ENCODE measurements around the gene RYR3.

RYR3 gene
- long read RNA-seq, donor 1, partial matches to known transcripts: 19 of 19 reads
- long read RNA-seq, donor 1, other reads (novel, unspliced or antisense): 0 of 19 reads
- long read RNA-seq, donor 2: 0 reads
- long read RNA-seq, donor 3: 0 reads
- long read RNA-seq, donor 4: 0 reads
- long read RNA-seq, donor 5: 0 reads
- long read RNA-seq, donor 6: 0 reads
- long read RNA-seq, donor 7: 0 reads
- long read RNA-seq, donor 8, partial matches to known transcripts: 0 of 10 reads
- long read RNA-seq, donor 8, other reads (novel, unspliced or antisense): 10 of 10 reads

DNA sequence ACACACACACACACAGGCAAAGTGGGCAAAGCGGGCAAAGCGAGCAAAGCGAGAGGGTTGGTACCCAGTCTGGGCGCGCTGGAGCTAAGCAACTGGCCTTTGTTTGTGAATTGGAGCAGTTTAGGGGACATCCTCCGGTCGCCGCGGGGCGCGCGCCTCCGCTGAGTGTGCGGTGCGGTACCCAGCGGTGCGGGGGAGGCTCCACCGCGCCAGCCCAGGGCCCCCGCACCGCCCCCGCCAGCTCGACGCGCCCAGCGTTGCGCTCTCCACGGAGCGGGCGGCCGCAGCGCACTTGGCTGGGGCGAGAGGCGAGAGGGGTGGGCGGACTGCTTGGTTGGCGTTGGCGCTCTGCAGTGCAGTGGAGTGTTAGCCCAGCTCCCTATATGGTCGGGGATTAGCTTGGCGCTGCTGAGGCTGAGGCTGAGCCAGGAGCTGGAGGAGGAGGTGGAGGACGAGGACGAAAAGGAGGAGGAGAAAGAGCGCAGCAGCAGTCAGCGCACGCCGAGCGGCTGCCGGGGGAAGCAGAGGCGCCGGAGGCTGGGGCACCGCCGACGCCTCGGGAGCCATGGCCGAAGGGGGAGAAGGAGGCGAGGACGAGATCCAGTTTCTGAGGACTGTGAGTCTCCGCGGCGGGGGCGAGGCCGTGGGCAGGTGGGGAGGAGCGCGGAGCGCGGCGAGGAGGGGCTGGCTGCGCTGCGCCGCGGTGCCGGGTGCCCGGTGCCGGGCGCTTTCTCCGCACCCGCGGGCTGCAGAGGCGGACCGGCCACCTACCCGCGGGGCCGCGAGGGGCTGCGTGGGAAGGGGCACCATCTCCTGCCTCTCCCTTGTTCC lies at the start of gene RYR3:
TSS of gene RYR3 (plus strand) at position 487 of the 831 bp plus-strand sequence. CDS start at position 566, 79 bp downstream.
- DNase-seq: peak; percentile 81

GRCh38 chr15:33262306-33262705 lies 48.5 kb upstream of the RYR3 start:
- no peak for DNase-seq

GRCh38 chr15:33277689-33278088 lies 33.1 kb upstream of the RYR3 start:
- DNase-seq: no peak

DNA sequence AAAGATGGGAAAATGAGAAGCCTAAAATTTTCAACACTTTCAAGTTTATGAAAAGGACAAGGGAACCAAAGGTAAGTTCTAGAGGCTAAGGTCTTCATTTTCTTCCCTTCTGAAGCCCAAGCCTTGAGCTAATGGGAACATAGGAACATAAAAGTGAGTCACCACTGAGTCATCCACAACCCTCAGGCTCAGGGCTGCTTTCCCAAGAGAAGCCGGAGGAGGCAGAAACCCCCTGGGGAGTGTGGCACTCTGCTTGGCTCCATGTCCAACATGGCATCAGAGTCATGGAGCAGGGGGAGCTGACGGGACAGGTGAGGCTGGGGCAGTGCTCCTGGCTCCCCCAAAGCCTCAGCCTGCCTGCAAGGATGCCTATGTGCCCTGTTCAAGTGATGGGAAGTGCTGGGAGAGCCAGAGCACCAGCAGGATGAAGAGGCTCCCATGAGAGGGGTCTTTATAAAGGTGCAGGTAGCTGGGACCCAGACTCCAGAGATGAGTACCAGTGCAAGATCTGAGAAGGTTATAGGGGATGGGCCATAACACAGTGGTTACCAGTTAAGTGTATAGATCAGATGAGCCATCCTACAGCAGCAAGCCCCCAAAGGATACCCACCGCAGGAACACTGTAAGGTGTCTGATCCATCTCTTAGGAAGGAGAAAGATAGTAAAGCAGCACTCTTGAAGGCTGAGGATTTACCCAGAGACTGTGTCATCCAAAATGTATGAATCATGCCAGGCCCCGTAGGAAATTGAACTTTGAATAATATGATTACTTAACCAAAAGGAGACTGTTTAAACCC lies 31.8 kb upstream of the RYR3 start:
- no peak for DNase-seq

DNA sequence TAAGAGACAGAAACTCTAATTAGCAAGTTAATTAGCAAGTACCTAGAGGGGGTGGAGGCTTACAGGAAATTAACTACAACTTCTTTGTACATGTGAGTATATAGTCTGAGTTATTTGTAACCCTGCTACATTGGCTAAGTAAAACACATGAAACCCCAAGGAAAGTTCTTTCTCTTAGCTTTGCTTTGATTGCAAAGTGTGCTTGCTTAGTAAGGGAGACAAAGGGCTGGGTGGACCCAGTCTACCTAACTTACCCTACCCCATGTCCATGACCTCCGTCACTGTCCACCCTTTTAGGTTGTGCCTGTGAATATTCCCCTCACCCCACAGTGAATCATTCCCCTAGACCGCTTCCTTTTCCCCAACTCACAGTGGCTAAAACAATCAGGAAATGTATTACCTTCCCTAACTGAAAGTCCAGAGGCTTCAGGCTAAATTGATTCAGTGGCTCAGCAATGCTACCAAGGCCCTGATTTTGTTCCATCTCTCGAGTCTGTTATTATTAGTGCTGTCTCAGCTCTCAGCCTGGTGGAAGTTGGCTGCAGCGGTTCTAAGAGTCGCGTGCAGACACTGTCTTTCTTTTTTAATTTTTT lies 31.1 kb upstream of the RYR3 start:
- DNase-seq: no peak

DNA sequence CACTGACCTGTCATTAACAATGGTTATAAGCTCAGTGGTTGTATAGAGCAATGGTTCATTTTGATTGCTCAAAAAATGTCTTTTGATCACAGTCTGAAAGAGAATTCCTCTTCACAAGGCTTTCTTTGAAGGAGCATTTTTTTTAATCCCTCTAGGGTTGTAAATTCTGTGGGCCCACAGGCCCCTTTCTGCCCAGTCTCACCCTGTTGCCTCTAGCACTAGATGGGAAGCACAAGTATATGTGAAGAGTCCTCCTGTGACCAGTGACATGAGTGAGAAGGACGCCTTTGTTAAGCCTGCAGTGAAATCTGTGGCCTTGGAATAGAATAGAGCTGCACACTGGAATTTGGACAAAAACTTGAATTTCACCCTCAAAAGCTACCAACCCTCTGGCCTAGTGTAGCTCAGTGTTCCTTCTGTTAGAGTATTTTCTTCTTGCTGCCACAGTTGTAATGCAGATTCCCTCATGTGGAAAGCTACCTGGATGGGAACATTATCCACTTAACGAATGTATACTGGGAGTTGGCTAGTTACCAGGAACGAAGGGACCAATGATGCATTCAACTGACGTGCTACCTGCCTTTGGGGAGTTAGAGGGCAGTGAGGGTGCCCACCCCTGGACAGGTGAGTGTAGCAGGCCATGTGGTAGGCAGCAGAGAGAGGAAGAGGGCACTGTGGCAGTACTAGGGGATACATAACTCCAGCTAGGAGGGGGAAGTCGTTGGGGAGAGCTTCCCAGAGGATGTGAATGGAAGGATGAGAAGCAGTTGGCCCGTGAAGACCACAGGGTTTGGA lies 28.3 kb upstream of the RYR3 start:
- no peak for DNase-seq

DNA sequence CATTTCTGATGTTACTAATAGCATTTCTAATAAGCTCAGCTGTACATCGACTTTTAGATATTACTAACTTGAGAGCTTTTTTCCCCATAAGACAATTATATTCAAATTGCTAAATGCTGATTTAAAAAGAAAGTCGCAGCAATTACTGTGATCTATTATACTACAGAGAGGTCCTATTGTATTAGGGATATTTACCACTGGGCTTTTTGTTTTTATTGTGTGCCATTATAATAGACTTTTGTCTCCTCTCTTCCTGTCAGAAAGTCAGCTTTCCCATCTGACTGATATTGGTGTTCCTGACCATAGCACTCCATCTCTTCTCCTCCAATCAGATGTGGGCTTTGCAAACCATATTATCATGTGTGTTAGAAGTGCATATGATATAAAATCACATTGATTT lies 27.2 kb upstream of the RYR3 start:
- no peak for DNase-seq

DNA sequence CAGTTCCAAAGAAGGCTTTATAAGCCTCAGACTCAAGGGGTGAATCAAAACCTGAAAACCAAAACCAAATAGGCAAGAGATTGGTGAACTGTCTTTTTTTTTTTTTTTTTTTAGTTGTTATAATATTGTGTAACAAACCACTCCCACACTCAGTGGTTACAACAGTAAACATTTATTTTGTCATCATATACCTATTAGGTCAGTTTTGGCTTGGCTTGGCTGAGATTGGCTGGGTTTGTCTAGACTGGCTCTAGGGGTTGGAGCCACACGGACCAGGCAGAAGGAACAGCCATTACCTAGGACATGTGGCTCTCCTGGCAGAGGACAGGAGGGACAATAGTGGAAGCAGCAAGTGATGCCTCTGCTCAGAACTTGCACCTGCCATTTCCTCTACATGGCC lies 26.4 kb upstream of the RYR3 start:
- no peak for DNase-seq

- DNase-seq: peak; percentile 37
Observed at GRCh38 chr15:33292717-33293307, 18.0 kb upstream of the RYR3 start.

DNA sequence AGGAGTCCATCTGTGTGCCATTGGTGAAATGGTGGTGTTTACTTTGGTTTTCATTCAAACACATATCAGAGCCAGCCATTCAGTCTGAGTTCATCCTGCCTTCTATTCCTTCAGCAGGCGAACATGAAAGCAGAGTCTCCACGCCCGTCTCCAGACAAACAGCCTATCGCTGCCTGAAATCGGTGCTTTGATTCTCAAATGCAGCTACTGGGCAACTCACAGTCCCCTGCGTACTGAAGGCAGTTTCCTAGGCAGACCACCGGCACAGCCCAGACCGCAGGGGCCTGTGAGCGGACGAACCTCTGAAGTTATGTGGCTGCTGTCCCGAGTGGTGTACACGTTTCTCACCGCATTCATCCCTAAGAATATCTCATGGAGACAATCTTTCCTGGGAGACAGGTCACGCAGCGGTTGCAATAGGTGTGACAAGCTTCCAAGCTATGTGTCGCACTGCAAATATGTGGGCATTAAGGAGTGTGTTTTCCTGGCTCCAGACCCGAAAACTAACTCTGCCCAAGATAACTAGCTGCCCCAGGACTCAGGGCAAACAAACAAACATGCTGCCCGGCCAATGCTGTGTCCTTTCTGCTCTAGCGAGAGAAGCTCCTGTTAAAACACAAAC lies 16.9 kb upstream of the RYR3 start:
- no peak for DNase-seq

DNA sequence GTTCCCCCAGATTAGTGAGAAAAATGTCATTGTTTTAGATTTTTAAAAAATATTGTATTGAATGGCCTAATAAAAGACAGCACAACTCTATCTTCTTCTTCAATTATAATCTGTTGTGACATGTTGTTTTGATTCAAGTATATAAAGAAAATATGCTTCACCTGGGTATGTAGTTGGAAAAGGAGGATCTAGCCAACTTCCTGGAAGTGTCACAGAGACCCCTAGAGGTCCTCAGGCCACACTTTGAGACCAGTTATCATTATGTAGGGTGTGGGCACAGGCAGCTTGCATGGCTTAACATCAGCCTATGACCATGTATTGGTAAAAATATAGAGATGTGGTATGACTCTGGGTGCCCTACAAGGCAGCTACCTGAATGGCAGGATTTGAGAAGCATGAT lies 14.7 kb upstream of the RYR3 start:
- DNase-seq: no peak

DNA sequence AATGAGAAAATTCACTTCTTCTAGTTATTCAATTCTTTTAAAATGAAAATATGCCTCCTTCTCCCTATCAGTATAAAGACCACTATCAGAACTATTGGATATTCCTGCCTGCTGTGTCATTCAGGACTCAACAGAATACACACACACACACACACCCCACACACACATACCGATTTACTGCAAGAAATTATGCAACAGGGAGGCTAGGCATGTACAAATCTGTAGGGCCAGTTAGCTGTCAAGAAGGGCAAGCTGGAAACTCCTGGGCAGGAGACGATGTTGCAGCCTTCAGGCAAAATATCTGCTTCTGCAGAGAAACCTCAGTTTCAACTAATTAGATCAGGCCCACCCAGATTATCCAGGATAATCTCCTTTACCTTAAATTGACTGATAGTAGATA lies 13.9 kb upstream of the RYR3 start:
- DNase-seq: no peak

DNA sequence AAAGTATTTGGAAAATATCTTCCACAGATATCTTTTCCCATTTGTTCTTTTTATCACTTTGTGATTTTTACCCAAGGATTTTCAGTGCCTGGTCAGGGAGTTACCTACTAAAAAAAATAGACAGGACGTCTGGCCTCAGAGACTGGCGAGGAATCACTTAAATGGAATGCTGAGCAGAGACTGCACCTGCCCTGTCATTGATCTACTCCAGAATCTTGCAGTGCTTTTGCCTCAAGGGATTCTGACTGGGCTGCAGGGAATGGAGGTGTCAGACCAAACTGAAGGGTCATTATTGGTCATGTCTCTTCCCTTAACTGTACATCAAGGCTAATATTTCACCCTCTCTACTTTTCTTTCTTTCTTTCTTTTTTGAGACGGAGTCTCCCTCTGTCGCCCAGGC lies 12.1 kb upstream of the RYR3 start:
- DNase-seq: no peak

- no peak for DNase-seq
Observed at GRCh38 chr15:33304924-33305323, 5.8 kb upstream of the RYR3 start.

GRCh38 chr15:33309602-33310276 lies 1.0 kb upstream of the RYR3 start:
- DNase-seq: peak; percentile 28

DNA sequence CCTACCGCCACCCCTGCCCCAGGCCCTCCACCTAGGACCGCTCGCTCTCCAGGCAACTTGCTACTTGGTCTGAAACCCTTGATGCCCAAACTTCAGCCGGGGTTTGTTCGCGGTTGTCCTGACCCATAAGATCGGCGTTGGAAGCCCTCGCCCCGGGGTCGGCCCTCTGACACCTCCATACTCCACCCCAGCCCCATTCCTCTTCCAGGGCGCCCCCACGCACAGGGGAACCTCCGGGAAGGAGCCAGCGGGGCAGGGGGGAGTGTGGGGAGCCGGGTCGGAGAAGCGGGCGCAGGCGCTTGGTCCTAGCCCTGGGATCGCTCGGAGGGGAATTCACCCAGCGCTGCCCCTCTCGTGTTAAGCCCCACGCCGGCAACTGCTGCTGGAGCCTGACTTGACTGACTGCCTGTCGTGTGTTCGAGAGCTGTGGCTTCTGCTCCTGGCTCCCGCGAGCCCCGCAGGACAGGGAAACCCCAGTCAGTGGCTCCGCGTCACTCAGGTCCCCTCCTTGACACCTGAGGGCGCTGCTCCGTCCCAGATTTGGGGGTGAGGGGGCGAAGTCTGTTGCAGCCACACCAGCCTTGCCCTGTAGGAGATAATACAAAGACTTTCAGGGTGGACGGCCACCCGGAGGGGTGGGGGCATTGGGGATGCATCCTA lies 675 bp downstream of the RYR3 start:
- DNase-seq: no peak

DNA sequence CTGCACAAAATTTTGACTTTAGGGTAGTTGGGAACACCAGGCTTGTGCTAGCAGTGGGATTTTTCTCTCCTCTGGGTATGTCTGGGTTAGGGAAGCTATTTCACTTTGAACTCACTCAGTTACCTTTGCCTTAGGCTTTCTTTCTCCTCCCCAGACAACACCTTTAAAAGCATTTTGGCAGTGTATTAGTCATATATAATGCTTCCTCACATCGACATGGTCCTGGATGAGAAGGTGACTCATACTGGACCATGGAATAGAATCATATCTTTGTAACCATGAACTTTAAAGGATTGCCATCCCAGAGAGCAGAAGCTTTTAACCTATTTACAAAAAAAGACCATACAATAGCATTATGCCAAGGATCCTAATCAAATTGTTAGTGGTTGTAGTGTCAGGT lies 2.7 kb downstream of the RYR3 start:
- DNase-seq: no peak

DNA sequence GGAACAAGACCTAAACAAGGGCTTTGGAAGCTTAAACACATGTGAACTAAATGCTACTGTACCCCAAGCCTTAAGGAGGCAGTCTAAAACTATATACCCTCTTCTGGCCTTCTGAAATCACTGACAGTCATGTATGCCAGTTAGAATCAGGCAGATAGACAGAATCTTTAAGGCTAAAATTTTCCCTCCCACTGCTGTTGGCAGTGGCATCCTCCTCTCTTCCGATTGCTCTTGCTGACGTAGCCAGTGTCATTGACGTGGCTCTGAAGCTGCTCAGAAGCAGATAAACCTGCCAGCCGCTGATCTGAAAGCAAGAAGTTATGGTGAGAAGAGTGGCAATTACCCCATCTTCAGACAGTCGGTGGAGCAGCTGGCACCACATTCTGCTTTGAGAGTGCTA lies 3.3 kb downstream of the RYR3 start:
- DNase-seq: no peak

DNA sequence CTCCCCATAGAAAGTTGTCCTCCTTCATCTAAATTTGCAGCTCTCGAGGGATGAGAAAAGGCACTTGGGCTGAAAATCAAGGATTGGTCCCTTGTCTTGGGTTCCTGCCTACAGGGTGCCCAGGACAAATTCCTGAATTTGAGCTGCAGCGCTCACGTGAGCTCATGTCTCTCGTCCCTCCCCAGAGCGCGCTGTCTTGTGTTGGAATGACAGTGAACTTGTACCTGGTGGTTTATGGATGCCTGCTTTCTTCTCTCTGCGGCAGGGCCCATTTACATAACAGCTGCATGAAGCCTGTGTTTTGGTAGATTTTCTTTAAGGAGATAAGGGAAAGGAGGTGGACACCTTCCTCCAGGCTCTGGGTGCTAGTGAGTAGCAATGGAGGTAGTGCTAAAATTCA lies 4.3 kb downstream of the RYR3 start:
- no peak for DNase-seq

DNA sequence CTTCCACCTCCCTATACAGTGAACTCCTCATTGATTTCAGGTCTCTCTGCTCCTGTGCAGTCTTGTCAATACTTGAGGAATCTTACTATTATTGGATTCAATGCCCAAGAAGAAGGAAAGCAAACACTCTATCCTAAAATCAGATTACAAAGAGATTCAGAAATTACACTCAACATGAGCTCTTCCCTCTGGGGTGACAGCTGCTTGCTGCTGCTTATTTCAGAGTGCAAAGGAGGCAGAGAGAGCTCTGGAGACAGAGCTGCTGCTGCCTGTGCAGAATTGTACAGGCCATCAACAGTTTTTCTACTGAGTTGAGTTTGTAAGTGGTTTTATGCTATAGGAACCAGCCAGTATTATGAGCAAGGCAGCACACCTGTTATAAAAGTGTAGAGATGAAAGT lies 7.1 kb downstream of the RYR3 start:
- no peak for DNase-seq
